Testis (tissue), 2 donors: ENCODE results near the gene TSTD2.

Experiments used
- POLR2A ChIP-seq: fragments of 450-650 bp; IDR thresholded peaks from one replicate; pipeline ENCODE4 v1.6.1; 2017; ENCODE audit warnings: antibody characterized with exemption, mild to moderate bottlenecking, moderate library complexity
- TF ChIP-seq, protein P1 (sequence below), 3 experiments: fragments of 450-650 bp in 2 of 3; fragments of 200-600 bp in 1 of 3; sonication (generic) in 1 of 3; IDR thresholded peaks; one replicate each; pipeline ENCODE4 v1.5.1; 2016 to 2019; ENCODE audit warnings: antibody characterized with exemption in 3 of 3, mild to moderate bottlenecking in 2 of 3, moderate library complexity in 1 of 3

GRCh38 chr9:97651646-97652045, 18.5 kb upstream of the TSTD2 start:
- TF ChIP-seq, protein P1, sequence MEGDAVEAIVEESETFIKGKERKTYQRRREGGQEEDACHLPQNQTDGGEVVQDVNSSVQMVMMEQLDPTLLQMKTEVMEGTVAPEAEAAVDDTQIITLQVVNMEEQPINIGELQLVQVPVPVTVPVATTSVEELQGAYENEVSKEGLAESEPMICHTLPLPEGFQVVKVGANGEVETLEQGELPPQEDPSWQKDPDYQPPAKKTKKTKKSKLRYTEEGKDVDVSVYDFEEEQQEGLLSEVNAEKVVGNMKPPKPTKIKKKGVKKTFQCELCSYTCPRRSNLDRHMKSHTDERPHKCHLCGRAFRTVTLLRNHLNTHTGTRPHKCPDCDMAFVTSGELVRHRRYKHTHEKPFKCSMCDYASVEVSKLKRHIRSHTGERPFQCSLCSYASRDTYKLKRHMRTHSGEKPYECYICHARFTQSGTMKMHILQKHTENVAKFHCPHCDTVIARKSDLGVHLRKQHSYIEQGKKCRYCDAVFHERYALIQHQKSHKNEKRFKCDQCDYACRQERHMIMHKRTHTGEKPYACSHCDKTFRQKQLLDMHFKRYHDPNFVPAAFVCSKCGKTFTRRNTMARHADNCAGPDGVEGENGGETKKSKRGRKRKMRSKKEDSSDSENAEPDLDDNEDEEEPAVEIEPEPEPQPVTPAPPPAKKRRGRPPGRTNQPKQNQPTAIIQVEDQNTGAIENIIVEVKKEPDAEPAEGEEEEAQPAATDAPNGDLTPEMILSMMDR (IDR thresholded peaks at IDR 0.05) = no peak
- TF ChIP-seq POLR2A = no peak
